NCI-H226 (cell line): Measurements from ENCODE around the gene KLHL3.
A peak's percentile ranks its signal among the peaks of the same experiment; 100 is the strongest.

Experiments
- DNase-seq: peaks from one replicate; pipeline ENCODE4 v3.0.0-alpha.2; 2015

KLHL3 gene

DNA sequence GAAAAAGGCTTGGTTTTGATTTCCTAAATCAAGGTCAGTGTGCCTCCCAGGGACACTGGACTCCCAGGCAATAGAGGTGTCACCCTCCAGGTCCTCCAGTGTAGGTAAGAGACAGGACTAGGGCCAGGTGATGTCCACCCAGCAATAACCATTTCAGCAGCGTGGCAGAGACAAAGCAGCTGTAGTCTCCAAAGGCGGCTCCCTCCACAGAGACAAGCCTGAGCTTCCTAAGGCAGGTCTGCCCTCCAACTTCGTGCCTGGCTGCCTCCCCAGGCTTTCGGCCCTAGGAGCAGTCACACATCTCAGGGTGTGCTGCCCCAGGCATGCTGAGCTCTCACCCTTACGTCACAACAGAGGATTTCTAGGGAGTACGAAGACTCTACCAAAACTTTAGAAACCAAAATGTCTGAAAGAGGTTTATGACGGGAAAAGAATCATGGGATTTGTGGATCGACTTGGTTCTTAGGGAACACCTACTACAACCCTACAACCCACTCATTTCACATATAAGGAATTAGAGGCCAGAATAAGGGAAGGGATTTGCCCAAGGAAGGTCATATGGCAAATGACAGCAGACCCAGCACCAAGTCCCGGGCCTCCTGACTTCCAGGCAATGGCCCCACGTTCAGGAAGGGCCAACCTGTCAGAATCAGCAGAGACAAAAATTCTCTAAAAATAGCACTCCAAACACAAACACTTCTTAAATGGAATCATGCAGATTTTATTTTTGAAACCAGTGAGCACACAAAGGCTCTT is 105.5 kb downstream of the KLHL3 start:
- DNase-seq: no peak

DNA sequence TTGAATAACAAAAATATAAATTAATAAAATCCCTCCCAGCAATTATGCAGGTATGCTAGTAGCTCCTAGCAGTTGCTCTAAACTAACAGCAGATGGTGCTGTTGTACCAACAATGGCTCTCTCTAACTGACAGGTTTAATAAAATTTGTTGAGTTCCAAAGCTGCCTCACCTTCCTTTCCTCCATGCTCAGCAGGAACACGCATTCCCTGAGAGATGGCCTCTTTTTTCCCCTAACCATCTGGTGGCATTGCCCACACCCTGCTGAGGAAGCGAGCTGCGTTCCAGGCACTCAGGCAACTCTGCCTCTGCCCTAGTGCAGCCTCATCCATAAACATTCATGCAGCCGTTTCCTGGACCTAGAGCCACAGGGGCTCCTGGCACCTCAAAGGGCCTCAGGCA is 106.2 kb downstream of the KLHL3 start:
- peak; percentile 17 for DNase-seq

DNA sequence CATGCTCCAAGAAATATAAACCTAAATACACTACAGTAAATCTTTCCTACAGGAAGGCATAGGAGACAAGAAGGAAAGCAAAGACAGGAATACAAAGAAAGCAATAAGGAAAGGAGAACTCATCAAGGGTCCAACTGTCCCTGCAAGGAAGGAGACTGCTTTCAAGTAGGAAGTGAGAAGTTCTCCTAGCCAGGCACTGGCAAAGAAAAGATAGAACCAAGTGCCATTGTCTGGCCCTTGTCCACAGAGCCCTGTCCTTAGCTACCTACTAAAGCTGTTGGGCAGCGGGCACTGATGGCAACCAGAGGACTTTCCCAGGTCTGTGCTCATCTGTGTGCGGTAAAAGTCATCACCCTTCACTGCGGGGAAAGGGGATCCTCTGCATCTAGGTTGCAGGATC is 108.2 kb downstream of the KLHL3 start:
- DNase-seq: no peak

DNA sequence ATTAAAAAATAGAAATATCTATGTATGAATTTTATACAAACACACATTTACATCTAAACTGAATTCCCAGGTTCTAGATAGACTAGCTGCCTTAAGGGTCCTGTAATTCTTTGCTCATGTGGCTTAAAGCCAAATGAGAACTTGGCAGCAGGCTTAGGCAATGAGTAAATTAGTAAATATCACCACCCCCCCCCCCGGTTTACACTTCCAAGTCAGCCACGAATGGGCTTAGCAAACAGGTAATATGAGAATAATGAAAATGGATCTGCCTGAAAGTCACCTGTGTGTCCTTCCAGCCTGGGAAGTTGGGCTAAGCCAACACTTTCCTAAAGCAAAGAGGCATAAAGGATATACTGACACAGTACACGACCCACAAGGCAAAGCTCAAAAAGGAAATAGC is 108.6 kb downstream of the KLHL3 start:
- DNase-seq: no peak

DNA sequence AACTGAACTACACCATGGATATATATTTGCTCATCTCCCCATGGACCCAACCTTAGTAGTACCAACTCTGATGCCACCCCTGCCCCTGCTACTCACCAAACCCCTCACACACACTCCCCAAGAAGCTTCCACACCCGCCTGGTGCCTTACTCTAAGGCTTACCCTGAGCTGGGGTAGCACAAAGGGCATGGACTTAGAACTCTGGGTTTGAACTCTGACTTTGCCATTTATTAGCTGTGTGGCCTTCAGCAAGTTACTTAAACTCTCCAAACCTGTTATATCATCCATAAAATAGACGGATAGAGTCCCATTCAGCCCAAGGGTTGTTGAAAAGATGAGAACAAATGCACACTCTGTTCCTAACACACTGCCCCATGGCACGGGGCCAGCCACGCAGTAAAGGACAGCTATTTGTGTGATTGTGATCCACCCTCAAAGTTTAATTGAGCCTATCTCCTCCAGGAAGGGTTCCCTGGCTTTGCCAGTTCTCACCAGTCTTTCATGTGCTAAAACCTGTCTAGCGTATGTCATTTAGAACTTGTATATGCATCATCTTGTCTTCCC is 111.0 kb downstream of the KLHL3 start:
- DNase-seq: no peak

DNA sequence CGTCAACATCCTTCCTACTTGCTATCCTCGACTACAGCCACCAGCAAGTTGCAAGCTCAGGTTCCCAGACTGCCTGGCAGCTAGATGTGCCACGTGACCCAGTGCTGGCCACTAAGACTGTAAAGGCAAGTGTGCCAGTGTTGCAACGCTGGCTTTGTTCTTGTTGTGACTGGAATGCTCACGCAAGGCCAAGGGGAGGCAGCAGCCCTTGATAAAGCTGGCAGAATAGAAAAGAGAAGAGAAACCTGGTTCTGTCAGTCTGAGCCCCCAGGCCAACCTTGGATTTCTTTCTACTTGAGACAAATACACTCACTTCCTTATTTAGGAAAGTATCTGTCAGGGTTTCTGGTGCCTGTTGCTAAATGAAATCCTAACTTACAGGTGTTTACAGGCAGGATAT is 113.0 kb downstream of the KLHL3 start:
- no peak for DNase-seq

DNA sequence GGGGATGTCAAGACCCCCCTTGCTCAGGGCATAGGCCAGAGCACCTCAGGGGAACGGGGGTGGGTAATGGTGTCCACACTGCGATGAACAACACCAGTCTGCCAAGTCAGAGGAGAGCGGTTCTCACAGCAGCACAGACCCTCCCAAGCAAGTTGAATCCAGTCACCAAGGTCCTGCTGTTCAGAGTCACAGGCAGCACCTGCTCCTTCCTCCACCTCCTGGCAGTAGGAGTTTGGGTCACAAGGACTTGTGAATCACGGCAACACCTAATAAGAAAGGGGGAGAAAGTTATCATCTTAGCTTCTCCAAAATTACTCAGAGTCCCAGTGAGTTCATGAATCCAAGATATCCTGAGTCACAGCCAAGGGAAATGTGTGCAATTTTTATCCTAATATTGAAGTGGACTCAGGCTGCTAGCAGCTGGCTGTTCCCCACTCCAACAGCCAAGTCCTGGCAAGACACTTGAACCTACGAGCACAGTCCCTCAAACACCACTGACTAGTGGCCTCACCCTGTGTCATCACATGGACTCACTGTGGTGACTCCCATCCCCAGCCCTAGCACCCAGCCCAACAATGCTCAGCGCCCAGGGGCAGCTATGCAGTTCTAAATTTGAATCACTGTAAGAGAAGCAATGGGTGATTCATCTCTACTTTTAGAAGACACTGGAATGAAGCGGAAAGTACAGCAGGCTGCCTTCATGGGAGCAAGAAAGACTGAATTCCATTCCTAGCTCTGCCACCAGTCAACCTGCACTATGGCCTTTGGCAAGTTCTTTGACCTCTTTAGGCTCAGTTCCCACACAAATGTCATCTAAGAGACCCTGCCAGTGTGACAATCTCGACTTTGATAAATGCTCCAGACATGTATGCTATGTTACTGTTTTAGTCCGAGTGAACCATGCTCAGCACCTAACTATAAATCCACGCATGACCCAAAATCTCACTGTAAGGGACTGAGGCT is 113.7 kb downstream of the KLHL3 start:
- DNase-seq: peak; percentile 48

DNA sequence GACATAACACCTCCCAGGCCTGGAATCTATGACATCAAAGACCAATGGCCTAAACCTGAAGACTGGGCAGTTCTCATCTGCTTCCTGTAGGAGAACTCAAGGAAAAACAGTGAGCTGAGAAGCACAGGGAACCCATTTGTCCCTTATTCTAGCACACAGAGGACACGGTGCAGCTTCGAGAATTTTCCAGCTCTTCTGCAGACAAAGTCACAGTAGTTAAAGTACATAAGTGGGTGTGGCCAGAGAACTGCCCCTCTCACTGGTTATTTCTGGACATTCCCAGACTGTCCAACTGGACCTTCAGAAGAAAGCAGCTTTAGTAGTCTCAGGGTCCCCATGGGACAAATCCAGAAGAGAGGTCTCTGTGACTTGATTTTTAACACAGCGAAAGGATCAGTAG is 114.6 kb downstream of the KLHL3 start:
- no peak for DNase-seq

DNA sequence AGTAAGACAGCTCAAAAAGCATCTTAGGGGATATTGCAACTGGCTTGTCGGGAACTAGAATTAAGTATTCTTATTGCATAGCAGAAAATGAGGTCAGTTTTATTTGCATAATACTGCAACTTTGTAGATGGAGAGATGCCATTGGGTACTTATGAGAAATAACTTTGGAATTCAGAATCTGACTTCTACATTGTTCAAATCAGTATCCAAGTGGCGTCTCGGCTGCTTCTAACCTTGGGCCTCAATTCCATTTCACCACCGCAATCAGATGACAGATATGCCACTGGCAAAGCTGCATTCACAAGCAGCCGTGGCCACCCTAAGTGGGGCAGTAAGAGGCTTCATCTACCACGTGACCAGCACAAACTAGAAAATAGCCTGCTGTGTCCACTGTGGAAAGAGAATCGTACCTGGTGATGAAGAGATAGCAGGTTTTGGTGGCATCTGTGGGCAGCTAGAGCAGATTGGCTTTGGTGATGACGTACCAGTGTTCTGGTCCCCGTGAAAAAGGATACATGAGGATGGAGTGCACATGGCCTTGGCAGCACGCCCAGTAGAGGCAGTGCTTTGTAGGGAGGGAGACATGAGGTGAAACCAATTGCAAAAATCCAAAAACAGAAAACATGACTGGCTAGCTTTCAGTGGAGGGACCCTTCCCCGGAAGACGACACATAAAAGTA is 116.6 kb downstream of the KLHL3 start:
- DNase-seq: peak; percentile 71

DNA sequence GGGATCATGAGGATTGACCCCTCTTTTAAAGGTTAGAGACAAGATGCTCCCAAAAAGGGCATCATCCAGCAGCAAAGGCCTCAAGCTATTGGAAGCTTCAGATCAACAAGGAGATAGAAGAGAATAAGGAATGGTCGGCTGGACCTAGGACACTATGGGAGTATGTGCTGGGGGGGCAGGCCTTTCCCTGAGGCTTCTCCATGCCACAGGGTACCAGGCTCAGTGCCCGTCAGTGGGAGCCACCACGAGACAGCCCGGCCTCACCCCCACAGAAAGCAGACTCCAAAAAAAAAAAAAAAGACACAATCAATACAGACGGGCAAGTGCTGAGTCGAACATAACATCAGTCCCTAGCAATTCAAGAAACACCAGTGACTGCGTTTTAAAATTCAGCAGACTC is 117.4 kb downstream of the KLHL3 start:
- DNase-seq: no peak

DNA sequence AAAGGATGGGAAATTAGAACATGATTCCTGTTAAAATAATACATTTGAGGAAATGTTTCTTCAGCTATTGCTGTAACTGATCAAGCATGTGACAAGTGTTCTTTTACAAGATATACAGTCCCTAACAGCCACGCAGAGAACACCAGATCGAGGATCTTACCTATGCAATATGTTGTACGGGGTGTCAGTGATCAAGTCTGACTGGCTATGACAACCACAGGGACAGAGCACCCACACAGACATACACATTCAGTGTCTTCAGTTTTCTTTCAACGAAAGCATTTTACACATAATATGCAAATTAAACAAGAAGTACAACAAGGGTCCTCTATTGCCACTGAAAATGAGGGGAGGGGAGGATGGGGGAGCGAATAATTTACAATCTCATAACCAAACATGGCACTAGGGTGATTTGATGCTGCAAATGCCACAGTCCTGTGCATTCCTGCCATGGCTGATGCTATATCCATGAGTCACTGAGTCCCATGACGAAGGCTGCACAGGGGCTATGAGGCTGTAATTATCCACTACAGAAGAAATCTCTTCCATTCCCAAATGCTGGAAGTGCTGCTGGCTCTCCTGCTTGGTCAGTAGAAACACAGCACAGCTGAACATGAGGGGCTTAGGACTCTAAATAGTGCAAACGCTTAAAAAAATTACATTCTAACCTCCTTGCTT is 118.2 kb downstream of the KLHL3 start:
- DNase-seq: no peak

DNA sequence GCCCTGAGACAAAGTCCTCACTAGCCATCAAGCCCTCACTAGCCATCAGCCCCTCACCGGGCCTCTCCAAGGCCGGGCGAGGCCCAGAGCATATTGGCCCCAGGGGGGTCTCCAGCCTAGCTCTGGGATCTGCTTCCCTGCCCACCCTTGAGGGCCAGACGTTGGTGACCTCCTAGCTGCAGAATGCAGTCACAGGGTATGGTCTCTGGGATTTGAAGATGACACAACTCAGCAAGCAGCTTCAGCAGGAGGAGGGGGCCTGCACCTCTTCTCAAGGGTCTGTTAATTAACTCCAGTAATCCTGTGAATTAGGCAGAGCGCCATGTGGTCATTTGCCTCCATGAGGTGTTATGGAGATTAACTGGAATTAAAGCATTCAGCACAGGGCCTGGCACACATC is 119.8 kb downstream of the KLHL3 start:
- no peak for DNase-seq

DNA sequence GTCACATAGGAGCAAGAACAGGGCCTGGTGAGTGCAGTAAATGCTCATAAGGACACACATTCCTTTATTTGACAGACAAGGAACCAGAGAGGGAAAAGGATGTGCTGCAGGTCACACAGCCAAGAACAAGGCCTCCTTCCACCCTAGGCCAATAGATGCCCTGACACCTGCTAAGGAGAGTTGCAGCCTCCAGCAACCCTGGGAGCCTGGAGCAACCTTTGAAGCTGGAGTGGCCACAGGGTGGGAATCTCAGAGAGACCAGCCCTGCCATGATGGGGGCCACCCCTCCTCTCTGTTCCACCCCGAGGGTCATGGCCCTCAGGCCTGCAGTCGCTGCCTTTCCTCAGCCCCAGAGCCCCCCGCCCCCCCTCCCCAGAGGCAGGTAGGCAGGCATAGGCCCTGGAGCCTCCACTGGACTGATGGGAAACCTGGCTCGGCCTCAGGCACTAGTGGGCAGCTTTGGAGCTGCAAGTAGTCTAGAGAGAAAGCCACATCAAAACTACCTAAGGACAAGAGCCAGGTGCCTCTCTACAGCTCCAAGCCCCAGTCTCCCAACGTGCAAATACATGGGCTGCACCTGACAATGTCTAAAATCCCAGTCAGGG is 120.6 kb downstream of the KLHL3 start:
- DNase-seq: no peak

DNA sequence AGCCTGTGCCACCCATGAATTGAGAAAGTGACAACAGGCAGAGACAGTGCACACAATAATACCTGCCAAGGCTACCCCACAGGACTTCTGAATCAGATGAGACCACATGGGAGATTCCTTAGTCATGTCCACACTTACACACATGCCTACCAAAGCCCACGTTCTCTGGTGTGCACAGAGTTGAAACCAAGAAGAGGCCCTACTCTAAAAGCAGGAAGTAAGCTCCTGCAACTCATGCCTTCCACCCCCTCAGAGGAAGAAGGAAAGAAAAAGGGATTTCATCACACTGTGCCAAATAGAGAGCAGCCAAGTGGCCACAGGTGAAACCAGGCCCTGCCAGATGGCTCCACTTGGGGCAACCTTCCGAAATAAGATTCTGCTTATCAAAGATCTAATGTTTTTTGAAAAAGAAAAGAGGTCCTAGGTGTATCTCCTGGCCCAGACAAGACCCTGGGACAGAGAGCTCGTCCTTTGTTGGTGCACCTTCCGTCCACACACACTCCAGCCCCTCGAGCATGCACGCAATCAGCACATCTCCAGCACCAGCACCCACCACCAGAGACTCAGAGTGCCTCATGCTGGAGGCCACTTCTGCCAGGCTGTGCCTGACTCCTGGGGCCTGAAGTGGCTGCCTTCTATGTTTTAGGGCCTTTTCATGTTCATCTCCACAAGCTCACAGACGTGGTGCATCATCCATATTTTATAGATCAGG is 122.2 kb downstream of the KLHL3 start:
- DNase-seq: no peak

DNA sequence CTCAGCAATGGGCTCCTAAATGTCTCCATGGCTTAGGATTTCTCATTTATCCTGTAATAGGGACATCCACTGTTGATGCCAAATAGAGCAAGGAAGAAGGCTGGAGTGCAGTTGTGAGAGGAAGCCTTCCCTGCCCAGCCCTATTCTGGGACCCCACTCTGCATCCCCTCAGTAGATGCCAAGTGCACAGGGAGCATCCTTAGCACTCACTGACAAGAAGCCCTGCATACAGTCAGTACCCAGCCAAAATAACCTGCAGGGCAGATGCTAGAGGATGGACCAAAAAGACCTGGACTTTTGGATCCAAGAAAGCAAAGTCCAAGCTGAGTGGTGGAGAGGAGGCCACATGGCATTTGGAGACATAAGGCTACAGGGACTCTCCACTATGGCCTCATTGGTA is 123.3 kb downstream of the KLHL3 start:
- no peak for DNase-seq

DNA sequence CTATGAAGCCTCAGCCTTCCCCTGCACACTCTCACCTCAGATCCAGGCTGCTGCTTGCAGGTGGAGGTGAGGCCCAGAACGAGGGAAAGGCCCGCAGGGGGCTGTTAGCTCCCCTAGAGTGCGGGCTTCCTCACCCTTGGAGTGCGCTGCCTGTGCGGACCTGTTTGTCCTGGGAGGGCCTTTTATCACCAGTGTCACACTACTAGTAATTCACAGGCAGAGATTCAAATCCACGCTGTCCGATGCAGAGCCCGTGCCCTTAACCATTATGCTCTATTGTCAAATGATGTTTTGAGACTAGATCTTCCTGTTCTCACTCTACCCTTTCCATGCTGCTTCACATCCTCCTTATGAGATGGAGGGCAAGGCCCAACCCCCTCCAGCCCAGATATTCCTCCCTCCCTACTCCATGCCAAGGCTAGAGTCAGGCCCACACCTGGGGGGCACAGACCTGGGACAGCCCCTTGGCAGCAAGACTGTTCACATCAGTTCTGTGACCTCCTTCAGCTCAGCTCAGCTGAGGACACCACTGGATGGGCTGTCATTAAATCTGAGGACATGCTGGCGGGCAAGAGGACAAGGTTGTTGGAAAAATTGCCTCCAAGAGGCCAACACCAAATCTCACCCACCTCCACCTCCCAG is 124.0 kb downstream of the KLHL3 start:
- DNase-seq: no peak

DNA sequence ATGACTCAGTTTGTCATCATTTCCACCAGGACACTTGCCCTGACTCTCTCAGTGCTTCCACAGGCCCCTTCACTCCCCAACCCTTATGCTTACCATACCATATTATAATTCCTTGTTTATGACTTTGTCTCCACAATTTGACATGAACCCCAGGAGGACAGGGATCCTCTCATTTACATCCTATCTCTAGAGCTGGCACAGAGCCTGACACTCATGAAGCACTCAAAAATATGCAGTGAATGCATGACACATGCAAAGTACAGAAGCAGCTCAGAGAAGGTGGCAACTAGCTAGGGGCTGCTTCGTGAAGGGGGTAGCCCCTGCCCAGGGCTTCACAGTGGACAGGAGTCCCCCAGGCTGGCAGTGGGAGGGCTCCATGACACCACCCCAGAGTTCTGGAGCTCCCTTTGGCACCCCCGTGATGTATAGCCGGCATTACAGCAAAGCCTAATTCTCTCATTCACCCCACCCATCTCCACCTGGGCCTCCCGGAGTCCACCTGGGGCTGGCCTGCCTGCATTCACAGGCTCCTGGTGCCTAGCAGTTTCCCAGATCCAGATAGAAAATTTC is 124.8 kb downstream of the KLHL3 start:
- no peak for DNase-seq

DNA sequence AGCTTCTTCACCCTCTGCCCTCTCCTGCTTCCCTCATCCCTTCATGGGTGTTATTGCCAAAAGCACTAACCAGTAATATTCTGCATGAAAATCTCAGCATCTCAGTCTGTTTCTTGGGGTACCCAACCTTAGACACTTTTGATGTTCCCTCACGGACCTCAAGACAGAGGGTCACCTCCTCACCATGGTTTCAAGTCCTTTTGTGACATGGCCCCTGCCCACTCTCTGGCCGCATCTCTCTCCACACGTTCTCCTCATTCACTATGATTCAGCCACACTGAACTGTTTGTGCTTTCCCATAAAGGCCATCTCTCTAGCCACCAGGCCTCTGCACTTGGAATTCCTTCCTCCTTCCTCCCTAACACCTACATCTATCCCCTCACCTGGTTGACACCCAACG is 125.3 kb downstream of the KLHL3 start:
- no peak for DNase-seq

DNA sequence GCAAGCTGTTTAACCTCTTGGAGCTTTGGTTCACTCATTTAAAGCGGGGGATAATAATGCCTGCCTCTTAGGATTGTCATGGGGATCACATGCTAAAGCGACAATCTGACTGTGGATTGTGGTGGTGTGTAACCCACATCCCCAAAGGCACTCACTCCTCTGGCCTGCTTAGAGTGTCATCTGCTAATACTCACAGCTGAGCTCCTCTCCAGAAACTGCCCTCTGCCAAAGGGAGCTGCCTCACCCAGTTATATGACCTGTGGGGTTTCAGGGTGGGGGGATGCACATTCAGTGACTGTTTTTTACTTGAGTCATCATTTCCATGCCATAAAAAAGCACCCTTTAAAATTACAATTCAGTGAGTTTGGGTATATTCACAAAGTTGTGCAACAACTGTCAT is 126.8 kb downstream of the KLHL3 start:
- no peak for DNase-seq

DNA sequence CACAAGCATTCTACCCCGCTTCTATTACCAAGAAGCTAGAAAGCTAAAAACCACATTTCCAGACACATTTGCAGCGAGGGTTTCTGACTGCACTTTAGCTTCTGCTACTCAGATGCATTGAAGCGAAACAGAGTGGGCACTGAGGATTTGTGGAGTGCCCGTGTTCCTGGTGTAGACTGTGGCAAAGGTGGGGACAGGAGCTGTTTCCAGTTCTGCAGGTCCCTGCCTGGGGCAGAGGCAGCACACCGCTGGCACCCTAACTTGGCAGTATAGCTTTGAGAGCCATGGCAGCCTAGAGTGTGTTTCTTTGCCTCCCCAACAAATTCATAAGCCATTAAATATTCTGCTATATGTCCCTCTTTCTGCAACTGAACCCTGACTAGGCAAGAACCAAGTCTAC is 128.1 kb downstream of the KLHL3 start:
- no peak for DNase-seq

DNA sequence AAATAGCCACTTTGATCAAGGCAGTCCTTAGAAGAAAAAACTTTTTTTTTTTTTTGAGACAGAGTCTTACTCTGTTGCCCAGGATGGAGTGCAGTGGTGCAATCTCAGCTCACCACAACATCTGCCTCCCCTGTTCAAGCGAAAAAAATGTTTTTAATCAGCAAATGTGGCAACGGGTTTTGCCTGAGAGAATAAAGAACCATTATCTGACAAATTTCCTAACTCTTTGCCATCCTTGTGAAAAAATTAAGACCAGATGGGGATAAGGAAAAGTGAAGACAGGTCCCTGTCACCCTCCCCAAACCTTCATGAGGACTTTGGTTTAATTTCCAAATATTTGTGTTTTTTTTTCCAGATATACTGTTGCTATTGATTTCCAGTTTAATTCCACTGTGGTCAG is 129.5 kb downstream of the KLHL3 start:
- DNase-seq: no peak
